Vagina (tissue), 2 donors: ENCODE data around the gene MYO1D.

Experiments used
- POLR2A ChIP-seq, 2 donors: fragments of 450-650 bp; IDR thresholded peaks; one replicate each; pipeline ENCODE4 v1.6.1; 2017; ENCODE audit warnings: antibody characterized with exemption in 2 of 2, mild to moderate bottlenecking in 2 of 2, moderate library complexity in 2 of 2
- TF ChIP-seq, protein P1 (sequence below), 3 experiments: fragments of 450-650 bp in 2 of 3; fragments of 200-600 bp in 1 of 3; sonication (generic) in 1 of 3; IDR thresholded peaks; one replicate each; pipeline ENCODE4 v1.5.1; 2017 to 2019; ENCODE audit warnings: antibody characterized with exemption in 3 of 3, mild to moderate bottlenecking in 2 of 3, moderate library complexity in 2 of 3

DNA sequence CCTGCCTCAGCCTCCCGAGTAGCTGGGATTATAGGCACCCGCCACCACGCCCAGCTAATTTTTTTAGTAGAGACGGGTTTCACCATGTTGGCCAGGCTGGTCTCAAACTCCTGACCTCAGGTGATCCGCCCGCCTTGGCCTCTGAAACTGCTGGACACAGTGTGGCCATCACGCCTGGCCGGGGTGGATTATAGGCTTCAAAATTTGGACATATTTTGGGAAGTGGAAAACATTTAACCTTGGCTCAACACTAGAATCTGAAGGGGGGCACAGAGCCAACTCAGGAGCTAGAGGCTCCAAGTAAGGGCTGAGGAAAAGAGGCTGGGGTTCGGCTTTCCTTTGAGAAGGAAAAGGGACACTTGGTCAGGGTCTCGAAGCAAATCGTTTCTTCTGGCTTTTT lies 392.3 kb downstream of the MYO1D start:
- TF ChIP-seq POLR2A (IDR thresholded peaks at IDR 0.05): no peak
- TF ChIP-seq, protein P1, sequence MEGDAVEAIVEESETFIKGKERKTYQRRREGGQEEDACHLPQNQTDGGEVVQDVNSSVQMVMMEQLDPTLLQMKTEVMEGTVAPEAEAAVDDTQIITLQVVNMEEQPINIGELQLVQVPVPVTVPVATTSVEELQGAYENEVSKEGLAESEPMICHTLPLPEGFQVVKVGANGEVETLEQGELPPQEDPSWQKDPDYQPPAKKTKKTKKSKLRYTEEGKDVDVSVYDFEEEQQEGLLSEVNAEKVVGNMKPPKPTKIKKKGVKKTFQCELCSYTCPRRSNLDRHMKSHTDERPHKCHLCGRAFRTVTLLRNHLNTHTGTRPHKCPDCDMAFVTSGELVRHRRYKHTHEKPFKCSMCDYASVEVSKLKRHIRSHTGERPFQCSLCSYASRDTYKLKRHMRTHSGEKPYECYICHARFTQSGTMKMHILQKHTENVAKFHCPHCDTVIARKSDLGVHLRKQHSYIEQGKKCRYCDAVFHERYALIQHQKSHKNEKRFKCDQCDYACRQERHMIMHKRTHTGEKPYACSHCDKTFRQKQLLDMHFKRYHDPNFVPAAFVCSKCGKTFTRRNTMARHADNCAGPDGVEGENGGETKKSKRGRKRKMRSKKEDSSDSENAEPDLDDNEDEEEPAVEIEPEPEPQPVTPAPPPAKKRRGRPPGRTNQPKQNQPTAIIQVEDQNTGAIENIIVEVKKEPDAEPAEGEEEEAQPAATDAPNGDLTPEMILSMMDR (IDR thresholded peaks at IDR 0.05): no peak
